ENCODE results near the gene POC1A. TPM values are rescaled to one million over a fixed set of nuclear protein-coding genes. Genes with fewer than 3 reads are reported as not detected.

Gene POC1A
- total RNA-seq, 1 donor from 2014 or later = 3.7 TPM

GRCh38 chr3:52126500-52126899, 27.7 kb downstream of the POC1A start:
- no peak for DNase-seq

GRCh38 chr3:52126036-52126435, 28.2 kb downstream of the POC1A start:
- DNase-seq = no peak

- no peak for DNase-seq
Observed at GRCh38 chr3:52124766-52125165, 29.5 kb downstream of the POC1A start.

GRCh38 chr3:52124126-52124525, 30.1 kb downstream of the POC1A start:
- no peak for DNase-seq

- DNase-seq = peak; percentile 92
Observed at GRCh38 chr3:52123106-52123725, 31.0 kb downstream of the POC1A start.

GRCh38 chr3:52122491-52122890, 31.7 kb downstream of the POC1A start:
- DNase-seq = no peak

GRCh38 chr3:52121813-52122212, 32.4 kb downstream of the POC1A start:
- DNase-seq = no peak

- DNase-seq = peak; percentile 59
Observed at GRCh38 chr3:52121464-52121805, 32.8 kb downstream of the POC1A start.

- no peak for DNase-seq
Observed at GRCh38 chr3:52120556-52121463, 33.4 kb downstream of the POC1A start.

GRCh38 chr3:52119826-52120225, 34.4 kb downstream of the POC1A start:
- no peak for DNase-seq

GRCh38 chr3:52119099-52119498, 35.1 kb downstream of the POC1A start:
- no peak for DNase-seq

- DNase-seq = no peak
Observed at GRCh38 chr3:52118156-52118875, 35.9 kb downstream of the POC1A start.

- no peak for DNase-seq
Observed at GRCh38 chr3:52117537-52117936, 36.7 kb downstream of the POC1A start.

GRCh38 chr3:52112056-52112455, 42.2 kb downstream of the POC1A start:
- DNase-seq = no peak

GRCh38 chr3:52110502-52110901, 43.7 kb downstream of the POC1A start:
- DNase-seq = no peak

GRCh38 chr3:52109611-52110301, 44.5 kb downstream of the POC1A start:
- peak; percentile 70 for DNase-seq

GRCh38 chr3:52108302-52109232, 45.7 kb downstream of the POC1A start:
- DNase-seq = peak; percentile 51

- no peak for DNase-seq
Observed at GRCh38 chr3:52106951-52107611, 47.1 kb downstream of the POC1A start.

- DNase-seq = no peak
Observed at GRCh38 chr3:52104684-52105640, 49.3 kb downstream of the POC1A start.

- no peak for DNase-seq
Observed at GRCh38 chr3:52102934-52103333, 51.3 kb downstream of the POC1A start.

Data from dermis blood vessel endothelial cell (primary cell).